H1 (cell line): ENCODE results near the gene RDM1. TPM values are rescaled to one million over a fixed set of nuclear protein-coding genes. Genes with fewer than 3 reads are reported as not detected.

ENCODE experiments used
- BACH1 ChIP-seq: IDR thresholded peaks from 2 replicates; pipeline ENCODE4 v1.6.1; 2012; ENCODE audit warnings: low read length, improper control_type of control experiment
- EGR1 ChIP-seq: IDR thresholded peaks from 2 replicates; pipeline ENCODE4 v1.6.1; 2011; ENCODE audit warnings: low read depth, low read length, borderline replicate concordance
- KDM1A ChIP-seq: fragments of 200-600, 300-600 bp; sonication (generic); IDR thresholded peaks from 2 replicates; pipeline ENCODE4 v1.7.1; 2016; ENCODE audit warnings: mild to moderate bottlenecking, low read length, borderline replicate concordance
- POLR2A ChIP-seq, 2 experiments: IDR thresholded peaks; 1 replicate in 1 of 2; 2 replicates in 1 of 2; pipeline ENCODE4 v1.6.1; 2011; ENCODE audit warnings: low read depth in 2 of 2, low read length in 2 of 2, mild to moderate bottlenecking in 2 of 2; ENCODE audit errors: control extremely low read depth in 1 of 2
- POU5F1 ChIP-seq: IDR thresholded peaks from 2 replicates; pipeline ENCODE4 v1.6.1; 2011; ENCODE audit warnings: low read depth, mild to moderate bottlenecking, low read length, moderate library complexity
- polyA plus RNA-seq, 7 experiments: library from polyadenylated mRNA; depleted of rRNA in 3 of 7; stranded (reverse) in 5 of 7; unstranded in 2 of 7; fragments of >200 nt in 5 of 7; fragments of 200-250 nt in 2 of 7; gene quantifications; 1 replicate in 5 of 7; 2 replicates in 1 of 7; 4 replicates in 1 of 7; pipeline versions ENCODE4 v1.2.1 to v1.2.3, GENCODE V29; 2011 to 2013; ENCODE audit warnings: missing spikeins in 2 of 7, mixed read lengths in 2 of 7
- total RNA-seq: library from RNA; stranded (reverse); fragmentation: NEBNext Ultra II Directional; extraction: Animal tissue kit (Norgen Biotek cat#: 25700); gene quantifications from 2 replicates; pipeline ENCODE4 v1.2.1, GENCODE V29; 2021

The RDM1 gene
- total and polyA plus RNA-seq, 2 of the 8 experiments (the other 6 are each of a cell fraction or from before 2014, with no cell fraction given): 7.3 to 9.7 TPM

DNA sequence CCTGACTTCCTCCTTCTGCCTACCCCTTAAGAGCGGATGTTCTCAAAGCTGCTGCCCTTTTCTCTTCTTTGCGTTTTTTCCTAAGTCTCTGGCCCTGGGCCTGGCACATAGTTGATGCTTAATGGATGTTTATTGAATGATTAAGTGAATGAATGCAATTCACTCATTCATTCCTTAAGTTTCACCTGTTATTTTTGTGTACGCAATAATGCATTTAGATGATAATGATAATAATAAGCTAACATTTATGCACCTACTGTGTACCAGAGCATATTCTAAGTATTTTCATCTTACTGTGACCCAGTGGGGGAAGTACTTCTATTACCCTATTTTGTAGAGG is 54.8 kb downstream of the RDM1 start (continued):
- TF ChIP-seq POU5F1: no peak
- no peak for TF ChIP-seq KDM1A
- no peak for TF ChIP-seq POLR2A (IDR thresholded peaks at IDR 0.05; ENCODE audit: control extremely low read depth in 1 of 2, low read depth in 2 of 2, low read length in 2 of 2)
- no peak for TF ChIP-seq BACH1
- no peak for TF ChIP-seq EGR1
